GM18858 (cell line): ENCODE results near the gene SH3TC1.

Source experiments
- ATAC-seq: cut with Tn5 transposase; IDR thresholded peaks from one replicate; pipeline ENCODE4 v1.9.1; 2021; ENCODE audit not compliant: unreplicated experiment

SH3TC1 gene

GRCh38 chr4:8213121-8213520 is 14.0 kb downstream of the SH3TC1 start:
- no peak for ATAC-seq

DNA sequence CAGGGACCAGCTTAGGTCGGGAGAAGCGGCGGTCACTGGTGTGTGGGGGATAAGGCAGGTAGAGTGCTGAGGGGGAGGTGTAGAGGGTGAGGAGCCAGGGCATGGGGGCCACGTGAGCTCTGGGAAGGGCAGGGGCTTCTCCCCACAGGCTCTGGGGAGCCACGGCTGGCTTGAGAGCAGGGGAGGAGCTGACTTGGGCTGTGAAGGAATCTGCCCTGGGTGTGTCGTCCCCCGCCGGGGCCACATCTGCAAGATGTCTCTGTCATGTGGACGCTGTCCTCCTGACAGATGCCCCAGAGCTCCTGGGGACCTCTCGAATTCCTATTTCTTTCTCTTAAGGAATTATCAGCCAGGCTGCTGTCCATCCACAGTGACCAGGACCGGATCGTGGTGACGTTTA is 15.0 kb downstream of the SH3TC1 start:
- no peak for ATAC-seq

DNA sequence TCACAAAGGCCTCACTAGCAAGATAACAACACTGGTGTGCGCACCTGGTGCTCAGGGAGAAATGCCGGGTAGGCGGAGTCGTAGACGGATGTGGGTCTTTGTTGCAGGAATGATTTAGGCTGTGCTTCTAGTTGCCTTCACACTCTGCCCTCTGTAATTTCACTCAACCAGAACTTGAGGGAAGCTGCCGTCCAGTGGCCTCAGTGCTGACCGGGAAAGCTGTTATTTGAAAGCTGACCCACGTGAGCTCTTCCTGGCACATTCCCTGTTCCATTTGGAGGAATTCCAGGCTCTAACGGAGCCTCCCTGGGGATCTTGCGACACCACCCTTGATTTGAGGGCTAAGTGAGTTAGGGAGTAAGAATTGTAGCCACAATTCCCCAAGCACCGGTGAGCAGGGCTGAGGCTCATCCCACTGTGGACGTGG is 15.9 kb downstream of the SH3TC1 start:
- no peak for ATAC-seq

GRCh38 chr4:8215641-8216442 is 16.8 kb downstream of the SH3TC1 start:
- no peak for ATAC-seq

DNA sequence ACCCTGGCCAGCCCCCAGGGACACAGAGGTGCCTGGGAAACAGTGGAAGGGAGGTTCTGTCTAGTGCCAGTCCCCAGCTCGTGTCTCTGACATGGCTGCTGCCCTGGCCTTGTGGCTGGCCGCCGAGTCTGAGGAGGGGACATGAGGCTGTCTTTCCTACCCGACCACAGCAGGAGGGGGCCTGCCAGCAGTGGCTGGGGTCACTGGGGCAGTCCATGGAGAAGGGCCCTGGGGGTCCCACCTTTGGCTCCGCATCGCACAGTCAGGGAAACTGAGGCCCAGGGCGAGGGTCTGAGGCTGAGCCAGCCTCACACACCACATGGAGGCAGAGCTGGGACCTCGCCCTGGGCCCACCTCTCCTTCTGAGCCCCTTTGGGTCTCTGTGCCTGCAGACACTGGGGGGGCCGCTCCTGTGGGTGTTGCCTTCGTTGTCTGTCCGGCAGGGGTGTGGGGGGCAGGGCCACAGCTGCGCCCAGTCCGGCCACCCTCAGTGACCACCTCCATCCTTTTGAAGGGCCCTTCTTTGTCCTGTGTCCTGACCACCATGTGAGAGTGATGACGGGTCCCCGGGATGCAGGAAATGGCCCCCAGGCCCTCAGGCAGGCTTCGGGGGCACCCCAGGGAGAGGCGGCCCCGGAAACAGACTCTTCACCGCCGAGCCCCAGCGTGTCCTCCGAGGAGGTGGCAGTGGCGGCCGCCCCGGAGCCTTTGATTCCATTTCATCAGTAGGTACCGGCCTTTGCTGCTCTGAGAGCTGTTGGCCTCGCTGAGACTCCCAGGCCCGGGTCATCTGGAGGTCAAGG is 17.6 kb downstream of the SH3TC1 start:
- ATAC-seq, result no peak

GRCh38 chr4:8217246-8217511 is 18.1 kb downstream of the SH3TC1 start:
- no peak for ATAC-seq

- ATAC-seq, result no peak
Measured at GRCh38 chr4:8217871-8218270, 18.8 kb downstream of the SH3TC1 start.

- no peak for ATAC-seq
Measured at GRCh38 chr4:8218371-8219031, 19.4 kb downstream of the SH3TC1 start.

GRCh38 chr4:8219236-8219635 is 20.1 kb downstream of the SH3TC1 start:
- ATAC-seq, result no peak

- ATAC-seq, result no peak
Measured at GRCh38 chr4:8220661-8221450, 21.8 kb downstream of the SH3TC1 start.

GRCh38 chr4:8221476-8221875 is 22.4 kb downstream of the SH3TC1 start:
- ATAC-seq, result no peak

- ATAC-seq, result no peak
Measured at GRCh38 chr4:8221985-8222384, 22.9 kb downstream of the SH3TC1 start.

DNA sequence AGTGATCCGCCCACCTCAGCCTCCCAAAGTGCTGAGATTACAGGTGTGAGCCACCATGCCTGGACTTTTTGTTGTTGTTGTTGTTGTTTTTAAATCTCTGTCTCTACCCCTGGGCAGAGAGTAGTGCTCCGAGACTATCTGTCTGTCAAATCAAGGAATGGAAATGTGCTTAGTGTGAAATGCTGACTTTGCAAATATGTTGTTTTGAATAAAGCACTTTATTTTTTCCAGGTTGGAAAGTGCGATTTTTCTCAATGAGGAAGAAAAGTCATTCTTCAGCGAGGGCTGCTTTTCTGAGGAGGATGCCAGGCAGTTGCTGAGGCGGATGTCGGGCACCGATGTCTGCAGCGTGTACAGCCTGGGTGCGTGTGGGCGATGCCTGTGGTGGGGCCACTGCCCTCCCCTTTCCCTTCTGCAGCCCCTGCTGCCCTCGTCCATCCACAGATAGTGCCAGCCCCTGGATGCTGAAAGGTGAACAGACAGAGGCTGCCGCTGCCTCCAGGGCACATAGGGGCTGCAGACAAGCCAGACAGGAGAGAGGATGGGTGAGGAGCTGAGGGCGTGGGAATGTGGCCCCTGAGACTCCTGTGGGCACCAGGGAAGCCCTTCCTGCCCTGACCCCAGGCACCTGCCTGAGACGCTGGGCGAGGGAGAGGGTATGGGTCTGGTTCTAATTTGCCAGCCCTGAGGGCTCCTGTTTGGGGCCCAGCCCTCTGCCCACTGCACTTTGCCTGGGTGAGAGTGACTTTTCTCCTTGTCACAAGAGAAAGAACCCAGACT is 23.7 kb downstream of the SH3TC1 start:
- no peak for ATAC-seq

DNA sequence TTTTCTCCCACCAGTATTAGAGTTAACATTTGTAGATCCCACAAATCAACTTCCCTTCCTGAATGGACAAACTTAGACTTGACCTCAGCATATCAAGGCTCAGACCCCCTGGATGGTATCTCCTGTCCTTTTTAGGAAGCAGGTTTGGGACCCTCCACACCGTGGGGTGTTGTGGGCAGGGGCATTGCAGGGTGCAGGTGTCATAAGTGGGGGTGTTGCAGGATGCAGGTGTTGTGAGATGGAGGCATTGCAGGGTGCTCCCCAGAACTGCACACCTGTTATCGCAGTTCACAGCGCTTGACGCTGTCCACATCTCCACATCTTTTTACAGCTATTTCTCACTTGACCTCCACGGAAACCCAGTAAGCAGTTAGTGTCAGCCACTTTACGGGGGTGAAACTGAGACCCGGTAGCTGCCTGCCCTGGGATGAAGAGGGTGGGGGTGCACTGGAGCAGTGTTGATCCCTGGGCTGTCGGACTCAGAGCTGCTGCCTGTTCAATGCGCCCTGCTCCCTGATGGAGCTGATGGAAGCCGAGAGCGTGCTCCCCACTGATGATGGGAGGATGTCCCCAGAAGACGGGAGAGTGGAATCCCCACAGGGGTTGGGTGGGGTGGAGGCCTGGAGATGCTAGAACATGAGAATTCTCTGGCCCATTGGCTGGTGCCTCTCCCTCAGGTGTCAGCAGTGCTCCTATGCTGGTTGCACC is 25.3 kb downstream of the SH3TC1 start:
- no peak for ATAC-seq

DNA sequence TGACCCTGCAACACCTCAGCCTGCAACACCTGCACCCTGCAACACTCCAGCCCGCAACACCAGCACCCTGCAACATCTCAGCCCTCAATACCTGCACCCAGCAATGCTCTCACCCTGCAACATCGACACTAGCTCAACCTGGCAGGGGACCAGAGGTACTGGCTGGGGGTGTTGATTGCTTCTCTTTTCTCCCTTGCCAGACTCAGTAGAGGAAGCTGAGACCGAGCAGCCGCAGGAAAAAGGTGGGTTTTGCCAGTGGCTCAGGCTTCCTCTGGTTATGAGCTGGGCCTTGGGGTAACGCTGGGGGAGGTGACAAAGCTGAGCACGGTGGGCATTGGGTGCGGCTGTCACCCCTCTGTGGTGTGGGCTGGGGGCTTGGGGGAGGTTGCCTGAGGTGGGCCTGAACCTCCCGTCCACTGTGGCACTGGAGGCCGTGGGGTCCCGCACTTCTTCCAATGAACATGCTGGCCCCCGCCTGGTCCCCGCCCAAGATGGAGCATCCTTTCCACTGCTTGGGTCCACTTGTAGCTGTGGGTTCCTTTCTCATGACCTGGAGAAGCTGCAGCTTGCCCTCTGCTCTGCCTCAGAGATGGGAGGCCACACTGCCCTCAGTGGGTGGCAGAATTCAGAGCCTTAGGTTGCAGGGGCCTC is 26.0 kb downstream of the SH3TC1 start:
- ATAC-seq, result no peak

DNA sequence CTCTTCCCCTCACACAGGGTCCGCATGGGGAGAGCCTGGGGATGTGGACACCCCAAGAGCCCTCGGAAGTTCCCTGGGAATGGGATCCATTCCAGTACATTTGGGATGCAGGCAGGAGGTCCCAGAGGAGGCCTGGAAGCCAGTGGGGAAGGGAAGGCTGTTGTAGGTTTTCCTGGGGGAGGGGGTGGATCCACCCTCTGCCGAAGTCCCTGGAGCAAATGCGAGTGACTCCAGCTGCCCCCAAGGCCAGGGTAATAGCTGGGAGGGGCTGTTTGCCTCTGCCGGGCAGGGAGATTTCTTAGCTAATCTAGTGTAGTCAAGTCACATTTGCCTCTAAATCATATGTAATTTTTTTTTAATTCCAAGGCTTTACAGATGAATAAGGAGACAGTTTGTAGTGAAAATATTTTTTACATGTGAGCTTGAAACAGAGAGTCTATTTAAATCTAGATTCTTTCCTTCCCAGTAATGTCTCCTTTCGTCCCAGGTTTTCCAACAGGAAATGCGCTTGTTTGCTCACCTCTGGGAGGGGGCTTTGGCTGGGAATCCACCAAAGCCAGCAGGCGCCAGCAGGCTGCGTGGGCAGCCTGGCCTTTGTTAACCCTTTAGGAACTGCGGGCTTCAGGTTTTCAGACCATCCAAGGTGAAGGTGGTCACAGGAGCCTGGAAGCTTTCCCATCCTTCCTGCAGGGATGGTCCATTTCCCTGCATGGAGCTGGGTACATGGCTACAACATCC is 26.8 kb downstream of the SH3TC1 start:
- no peak for ATAC-seq

DNA sequence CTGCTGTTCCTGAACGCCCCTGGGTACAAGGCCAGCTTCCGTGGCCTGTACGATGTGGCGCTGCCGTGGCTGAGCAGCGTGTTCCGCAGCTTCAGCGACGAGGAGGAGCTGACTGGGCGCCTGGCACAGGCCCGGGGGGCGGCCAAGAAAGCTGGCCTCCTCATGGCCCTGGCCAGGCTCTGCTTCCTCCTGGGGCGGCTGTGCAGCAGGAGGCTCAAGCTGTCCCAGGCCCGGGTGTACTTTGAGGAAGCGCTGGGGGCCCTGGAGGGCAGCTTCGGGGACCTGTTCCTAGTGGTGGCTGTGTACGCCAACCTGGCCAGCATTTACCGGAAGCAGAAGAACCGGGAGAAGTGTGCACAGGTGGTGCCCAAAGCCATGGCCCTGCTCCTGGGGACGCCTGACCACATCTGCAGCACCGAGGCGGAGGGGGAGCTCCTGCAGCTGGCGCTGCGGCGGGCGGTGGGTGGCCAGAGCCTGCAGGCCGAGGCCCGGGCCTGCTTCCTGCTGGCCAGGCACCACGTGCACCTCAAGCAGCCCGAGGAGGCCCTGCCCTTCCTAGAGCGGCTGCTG is 28.2 kb downstream of the SH3TC1 start:
- ATAC-seq, result no peak

GRCh38 chr4:8227771-8228318 is 28.8 kb downstream of the SH3TC1 start:
- no peak for ATAC-seq
